GM18526 (cell line): ENCODE results near the gene LYPD6B.

ENCODE experiments used
- POLR2A ChIP-seq: IDR thresholded peaks from 3 replicates; pipeline ENCODE4 v1.6.1; 2011; ENCODE audit not compliant: insufficient read length; ENCODE audit errors: extremely low read depth

Gene LYPD6B

DNA sequence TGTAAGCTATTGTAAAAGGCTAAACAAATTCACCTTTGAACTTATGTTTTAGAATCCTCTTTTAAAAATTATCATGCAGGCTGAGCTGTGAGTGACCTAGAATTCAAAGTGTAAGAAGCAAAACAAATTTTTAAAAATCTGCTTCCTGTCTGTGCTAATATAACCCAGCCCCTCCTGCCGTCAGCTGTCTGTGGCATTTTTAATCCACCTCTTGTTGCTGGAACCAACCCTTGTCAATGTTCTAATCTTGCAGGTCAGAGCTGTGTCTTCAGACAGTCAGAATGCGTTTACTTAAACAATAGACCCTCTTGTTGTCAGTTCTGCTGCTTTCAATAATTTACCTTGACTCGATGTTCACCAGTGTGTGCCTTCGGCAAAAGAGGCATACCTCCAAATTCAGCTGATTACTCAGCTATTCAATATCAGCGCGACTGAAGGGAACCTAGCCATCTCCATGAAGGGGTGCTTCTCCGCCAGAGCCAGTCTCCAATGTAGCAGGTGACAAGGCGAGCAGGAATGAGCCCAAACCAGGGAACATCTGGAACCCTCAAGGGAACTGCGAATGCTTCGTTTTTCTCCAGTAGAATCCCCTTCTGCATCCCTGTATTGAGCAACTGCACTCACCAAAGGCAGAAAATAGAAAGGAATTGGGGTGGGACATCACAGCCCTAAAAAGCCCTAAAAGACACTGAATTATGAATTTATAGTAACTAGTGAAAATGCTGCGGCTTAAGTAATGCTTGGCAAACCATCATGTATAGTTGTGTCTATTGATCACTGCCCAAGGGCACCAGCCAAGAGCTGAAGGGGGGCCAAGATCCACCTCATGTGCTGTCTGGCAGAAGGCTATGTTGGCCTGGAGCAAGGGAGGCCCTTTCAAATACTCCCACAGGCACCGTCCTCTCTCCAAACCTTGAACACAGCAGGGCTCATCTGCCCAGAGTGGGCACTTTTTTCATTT lies 62.5 kb downstream of the LYPD6B start:
- no peak for TF ChIP-seq POLR2A

DNA sequence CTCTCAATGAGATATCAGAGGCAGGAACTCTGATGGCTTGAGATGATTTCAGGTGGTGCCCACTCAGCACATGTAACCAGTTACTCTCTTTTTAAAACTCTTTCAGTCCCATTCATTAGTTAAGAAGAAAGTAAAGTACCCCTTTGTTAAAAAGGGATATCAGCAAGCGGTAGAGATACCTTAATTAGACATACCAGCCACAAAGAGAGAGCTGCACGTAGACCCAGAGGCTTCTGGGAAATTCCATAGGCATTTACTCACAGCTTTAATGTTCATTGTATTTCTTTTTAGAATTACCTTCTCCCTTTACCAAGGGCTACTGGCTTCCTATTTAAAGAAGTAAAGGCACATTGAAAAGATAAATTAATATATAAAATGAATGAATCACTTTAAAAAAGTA lies 63.3 kb downstream of the LYPD6B start:
- TF ChIP-seq POLR2A = no peak

GRCh38 chr2:149103081-149103620 lies 64.7 kb downstream of the LYPD6B start:
- TF ChIP-seq POLR2A = no peak

GRCh38 chr2:149104221-149104620 lies 65.7 kb downstream of the LYPD6B start:
- TF ChIP-seq POLR2A = no peak

- no peak for TF ChIP-seq POLR2A
These were observed 73.6 kb downstream of the LYPD6B start for GRCh38 chr2:149112068-149112467.

DNA sequence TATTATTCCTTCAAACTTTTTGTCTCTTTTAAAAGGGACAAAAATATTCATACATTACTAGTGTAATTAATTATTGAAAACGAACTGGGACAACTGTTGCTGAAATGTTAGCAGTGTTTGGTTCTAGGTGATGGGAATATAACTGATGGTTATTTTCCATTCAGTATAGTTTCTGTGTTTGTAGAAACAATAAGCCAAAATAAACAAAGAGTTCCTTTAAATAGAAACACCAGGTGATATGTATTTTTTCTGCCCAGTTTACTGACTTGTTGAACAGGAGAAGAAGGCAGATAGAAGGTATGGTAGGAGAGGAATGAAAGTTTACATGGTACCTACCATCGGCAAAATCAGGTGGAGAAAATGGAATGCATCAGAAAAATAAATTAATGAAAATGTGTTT lies 74.2 kb downstream of the LYPD6B start:
- no peak for TF ChIP-seq POLR2A

DNA sequence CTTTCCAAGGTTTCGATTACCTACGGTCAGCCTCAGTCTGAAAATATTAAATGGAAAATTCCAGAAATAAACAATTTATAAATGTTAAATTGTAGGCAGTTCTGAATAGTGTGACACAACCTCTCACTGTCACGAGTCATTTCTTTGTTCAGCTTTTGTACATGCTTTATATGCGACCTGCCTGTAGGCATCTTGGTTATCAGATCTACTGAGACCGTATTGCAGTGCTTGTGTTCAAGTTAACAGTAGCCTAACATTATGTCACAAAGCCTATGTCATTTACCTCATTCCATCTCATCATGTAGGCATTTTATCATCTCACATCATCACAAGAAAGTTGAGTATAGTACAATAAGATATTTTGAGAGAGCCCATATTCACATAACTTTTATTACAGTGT lies 77.3 kb downstream of the LYPD6B start:
- no peak for TF ChIP-seq POLR2A

DNA sequence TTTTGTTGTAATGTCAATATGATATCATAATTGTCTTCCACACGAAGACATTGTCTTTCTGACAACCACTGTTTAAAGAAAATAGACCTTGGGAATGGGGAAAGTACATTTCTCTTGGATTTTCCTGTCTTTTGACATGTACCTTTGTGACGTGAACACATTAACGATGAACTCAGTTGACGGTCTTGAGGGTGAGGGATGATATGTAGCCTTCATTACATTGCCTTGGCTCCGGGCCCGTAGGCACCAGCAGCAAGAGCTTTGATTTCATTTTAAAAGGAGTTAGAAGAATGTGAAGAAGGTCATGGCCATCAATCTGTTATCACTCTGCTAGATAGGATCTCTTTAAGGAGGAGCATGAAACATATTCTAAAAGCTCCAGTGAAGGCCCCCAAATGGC lies 80.9 kb downstream of the LYPD6B start:
- no peak for TF ChIP-seq POLR2A

- TF ChIP-seq POLR2A = no peak
These were observed 84.0 kb downstream of the LYPD6B start for GRCh38 chr2:149122516-149122915.

- no peak for TF ChIP-seq POLR2A
These were observed 86.7 kb downstream of the LYPD6B start for GRCh38 chr2:149125031-149125725.

DNA sequence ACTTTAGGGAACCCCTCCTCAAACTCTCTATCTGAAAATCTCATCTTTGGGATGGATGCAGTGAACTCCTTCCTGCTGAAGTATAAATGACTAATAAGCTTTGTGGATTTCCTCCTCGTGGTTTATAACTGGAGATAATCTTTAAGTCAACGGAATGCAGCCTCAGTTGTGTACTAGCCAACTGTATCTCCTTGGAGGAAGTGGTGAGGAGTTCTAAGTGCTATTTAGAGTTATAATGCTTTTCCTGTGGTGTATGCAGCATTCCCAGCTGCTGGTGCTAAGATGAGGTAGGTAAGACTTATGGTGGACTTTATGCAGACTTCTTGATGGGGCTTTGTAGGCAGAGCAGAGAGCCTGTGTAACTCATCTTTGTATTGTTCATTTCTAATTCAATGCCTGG lies 90.9 kb downstream of the LYPD6B start:
- TF ChIP-seq POLR2A = no peak

DNA sequence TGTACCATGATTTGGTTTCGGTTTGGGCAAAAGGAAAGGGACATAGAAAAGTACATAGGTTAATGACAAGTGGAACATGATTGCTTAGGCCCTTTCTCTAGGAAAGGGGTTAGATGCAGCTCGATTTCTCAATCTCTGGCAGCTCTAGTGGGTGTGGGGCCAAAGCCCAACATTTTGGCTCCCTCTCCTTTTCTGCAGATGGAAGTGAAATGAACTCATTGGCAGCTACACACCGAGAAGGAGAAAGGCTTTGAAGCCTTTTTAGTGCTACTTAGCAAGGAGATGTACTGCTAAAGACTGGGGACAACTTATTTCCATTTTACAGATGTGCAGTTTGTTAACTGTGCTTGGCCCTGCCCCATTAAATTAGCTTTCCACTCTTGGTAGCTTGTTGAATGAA lies 93.8 kb downstream of the LYPD6B start:
- no peak for TF ChIP-seq POLR2A

DNA sequence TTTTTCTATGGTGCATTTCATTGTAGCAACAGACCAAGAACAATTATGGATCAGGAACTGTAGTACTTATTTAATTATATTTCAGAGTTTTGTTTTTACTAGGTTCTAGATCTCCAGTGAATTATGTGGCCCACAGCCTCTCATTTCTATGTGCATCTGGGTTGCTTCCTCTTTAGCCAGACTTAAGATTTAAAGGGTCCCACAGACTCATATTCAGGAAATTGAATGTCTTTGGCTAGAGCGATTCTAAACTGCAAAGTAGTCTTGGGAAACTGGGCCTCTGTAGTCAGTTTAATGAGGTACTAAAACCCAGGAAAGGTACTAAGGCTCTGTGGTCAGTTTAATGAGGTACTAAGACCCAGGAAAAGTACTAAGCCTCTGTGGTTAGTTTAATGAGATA lies 94.4 kb downstream of the LYPD6B start:
- TF ChIP-seq POLR2A = no peak

- no peak for TF ChIP-seq POLR2A
These were observed 95.9 kb downstream of the LYPD6B start for GRCh38 chr2:149134335-149134923.

- TF ChIP-seq POLR2A = no peak
These were observed 97.6 kb downstream of the LYPD6B start for GRCh38 chr2:149136111-149136510.

DNA sequence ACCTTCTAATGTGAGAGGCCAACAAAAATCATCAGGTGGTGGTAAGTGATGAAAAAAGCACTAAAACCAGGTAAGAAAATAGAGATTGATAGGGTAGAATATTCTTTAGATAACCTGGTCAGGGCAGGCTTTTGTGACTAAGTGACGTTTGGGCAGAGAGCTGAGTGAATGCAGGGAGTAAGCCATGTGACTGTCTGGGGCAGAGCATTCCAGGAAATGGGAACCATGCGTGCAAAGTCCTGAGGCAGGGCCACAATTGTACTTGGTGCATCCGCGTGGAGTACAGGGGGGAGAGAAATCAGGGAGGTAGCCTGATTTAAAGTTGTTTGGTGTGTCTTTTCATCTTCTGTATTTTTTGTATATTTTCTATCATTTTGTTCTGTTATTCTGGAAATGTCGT lies 102.5 kb downstream of the LYPD6B start:
- no peak for TF ChIP-seq POLR2A
